HG02759 (cell line): Measurements from ENCODE around the gene HINFP.
"Not testable (repeated sequence)": the region's sequence is repeated elsewhere in the genome, so short reads cannot be mapped to it uniquely, and the experiment has no call there.

Experiments used
- ATAC-seq: cut with Tn5 transposase; IDR thresholded peaks from one replicate; pipeline ENCODE4 v1.9.1; 2021; ENCODE audit warnings: mild to moderate bottlenecking, moderate library complexity; ENCODE audit not compliant: unreplicated experiment

Gene HINFP

GRCh38 chr11:119116601-119117000, 4.8 kb upstream of the HINFP start:
- ATAC-seq = no peak

- no peak for ATAC-seq
Observed at GRCh38 chr11:119117004-119117706, 4.2 kb upstream of the HINFP start.

GRCh38 chr11:119118227-119118626, 3.2 kb upstream of the HINFP start:
- ATAC-seq = no peak

- no peak for ATAC-seq
Observed at GRCh38 chr11:119118946-119119345, 2.4 kb upstream of the HINFP start.

GRCh38 chr11:119120639-119121007, 757 bp upstream of the HINFP start:
- ATAC-seq = no peak

GRCh38 chr11:119121811-119122124, 388 bp downstream of the HINFP start:
- ATAC-seq = no peak

- ATAC-seq = no peak
Observed at GRCh38 chr11:119125821-119126220, 4.4 kb downstream of the HINFP start.

GRCh38 chr11:119126675-119127268, 5.4 kb downstream of the HINFP start:
- ATAC-seq = no peak

GRCh38 chr11:119130662-119131061, 9.3 kb downstream of the HINFP start:
- no peak for ATAC-seq

- ATAC-seq = no peak
Observed at GRCh38 chr11:119134389-119134978, 13.1 kb downstream of the HINFP start.

- ATAC-seq = not testable (repeated sequence)
Observed at GRCh38 chr11:119139276-119139675, 17.9 kb downstream of the HINFP start.

- no peak for ATAC-seq
Observed at GRCh38 chr11:119144825-119145486, 23.6 kb downstream of the HINFP start.

- no peak for ATAC-seq
Observed at GRCh38 chr11:119145551-119145950, 24.2 kb downstream of the HINFP start.

GRCh38 chr11:119147604-119148333, 26.4 kb downstream of the HINFP start:
- ATAC-seq = no peak

- ATAC-seq = no peak
Observed at GRCh38 chr11:119148720-119149017, 27.3 kb downstream of the HINFP start.

- ATAC-seq = no peak
Observed at GRCh38 chr11:119149018-119149785, 27.8 kb downstream of the HINFP start, which contains the start of gene ABCG4. Gene ABCG4, plus strand, starts transcription at chr11:119149052. Its CDS starts 914 bp downstream, at chr11:119149966.

- ATAC-seq = no peak
Observed at GRCh38 chr11:119149786-119150275, 28.5 kb downstream of the HINFP start.

- ATAC-seq = no peak
Observed at GRCh38 chr11:119152043-119152442, 30.7 kb downstream of the HINFP start.

GRCh38 chr11:119152604-119153003, 31.2 kb downstream of the HINFP start:
- ATAC-seq = no peak

- no peak for ATAC-seq
Observed at GRCh38 chr11:119153049-119153818, 31.9 kb downstream of the HINFP start.
